Fibroblast of peridontal ligament (primary cell): ENCODE measurements around the gene SPAG16.
A peak's percentile ranks its signal among the peaks of the same experiment; 100 is the strongest.

ENCODE experiments used
- DNase-seq: peaks from one replicate; pipeline ENCODE4 v3.0.0-alpha.2; 2010; ENCODE audit errors: extremely low read depth

Gene SPAG16

DNA sequence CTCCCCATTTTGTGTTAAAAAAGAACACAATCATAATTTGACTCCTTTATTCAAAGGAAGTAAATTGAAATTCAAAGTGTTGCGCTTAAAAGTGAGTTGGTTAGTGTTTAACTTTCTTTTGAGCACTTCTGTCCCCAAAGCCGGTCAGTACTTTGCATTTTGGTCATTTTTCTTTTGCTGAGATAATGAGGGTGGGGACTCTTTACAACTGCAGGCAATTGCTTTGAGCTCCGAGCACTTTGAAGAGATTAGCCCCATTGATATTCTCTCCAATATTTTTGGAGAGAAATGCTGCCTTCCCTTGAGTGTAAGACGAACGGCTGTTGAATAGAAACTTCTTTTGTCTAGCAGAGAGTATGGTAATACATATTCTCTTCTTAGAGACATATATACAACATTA, 885.0 kb downstream of the SPAG16 start:
- DNase-seq: no peak

DNA sequence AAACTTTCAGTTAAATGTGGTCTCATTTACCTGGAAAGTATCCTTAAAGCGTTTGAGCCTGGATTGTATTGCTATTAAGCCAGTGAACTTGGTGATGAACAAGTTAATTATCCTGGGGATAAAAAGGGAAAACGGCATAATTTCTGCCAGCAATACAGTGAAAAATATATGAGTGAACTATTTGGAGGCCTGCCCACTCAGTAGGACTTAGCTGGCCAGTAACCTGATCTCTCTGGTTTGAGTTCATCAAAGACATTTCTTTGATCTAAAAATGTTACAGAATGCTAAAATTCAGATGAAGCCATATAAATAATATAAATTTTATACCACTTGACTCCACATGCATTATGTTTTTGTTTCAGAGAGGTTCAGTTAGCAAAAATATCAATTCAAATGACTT, 885.5 kb downstream of the SPAG16 start:
- peak; percentile 67 for DNase-seq

DNA sequence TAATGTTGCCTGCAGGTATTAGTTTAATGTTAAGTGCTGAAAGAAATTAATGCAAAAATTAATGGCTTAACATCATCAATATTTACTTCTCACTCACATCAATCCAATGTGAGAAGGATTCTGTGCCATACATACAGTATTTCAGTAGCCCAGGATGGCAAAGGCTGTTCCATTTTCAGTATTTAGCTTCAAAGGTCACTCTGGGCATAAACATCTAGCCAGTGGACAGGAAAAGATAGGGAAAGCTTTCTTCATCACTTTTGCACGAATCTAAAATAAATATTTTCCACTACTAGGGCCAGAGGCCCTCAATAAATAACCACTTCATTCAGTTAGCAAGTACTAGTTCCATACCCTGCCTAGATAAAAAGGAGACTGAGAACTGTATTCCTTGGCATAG, 890.3 kb downstream of the SPAG16 start:
- no peak for DNase-seq

DNA sequence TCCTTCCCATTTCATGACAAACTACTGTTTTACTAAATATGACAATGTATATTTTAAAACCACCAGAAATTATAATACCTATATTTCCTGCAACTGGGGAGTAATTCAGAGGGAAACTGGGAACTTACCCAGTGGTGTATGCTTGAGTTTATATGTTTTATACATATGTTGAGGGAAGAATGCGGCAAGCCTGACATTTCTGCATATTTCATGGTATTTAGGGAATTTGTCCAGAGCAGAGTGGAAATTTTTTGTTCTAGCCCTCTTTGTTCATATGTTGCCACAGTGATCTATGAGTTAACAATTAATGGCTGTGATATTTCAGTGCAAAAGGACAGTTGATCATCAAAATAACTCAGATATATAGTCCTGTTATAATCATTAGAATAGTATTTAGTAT, 895.8 kb downstream of the SPAG16 start:
- DNase-seq: no peak

DNA sequence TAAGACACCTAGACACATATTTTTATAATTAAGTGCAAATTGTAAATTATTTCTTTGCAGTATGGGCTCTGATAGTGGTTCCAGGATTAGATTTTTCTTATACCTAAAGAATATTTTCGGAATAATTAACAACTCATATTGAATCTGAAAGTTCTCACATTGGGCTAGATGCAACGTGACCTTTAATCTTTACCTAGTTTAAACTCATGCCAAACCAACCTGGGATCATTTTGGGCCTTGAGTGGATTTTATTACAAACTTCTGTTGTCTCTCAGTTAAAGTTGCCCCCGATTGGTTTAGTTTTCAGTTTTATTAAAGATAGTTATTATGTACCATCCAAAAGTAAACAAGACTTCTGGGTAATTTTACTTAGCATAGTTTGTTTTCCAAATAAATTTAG, 896.4 kb downstream of the SPAG16 start:
- DNase-seq: no peak

DNA sequence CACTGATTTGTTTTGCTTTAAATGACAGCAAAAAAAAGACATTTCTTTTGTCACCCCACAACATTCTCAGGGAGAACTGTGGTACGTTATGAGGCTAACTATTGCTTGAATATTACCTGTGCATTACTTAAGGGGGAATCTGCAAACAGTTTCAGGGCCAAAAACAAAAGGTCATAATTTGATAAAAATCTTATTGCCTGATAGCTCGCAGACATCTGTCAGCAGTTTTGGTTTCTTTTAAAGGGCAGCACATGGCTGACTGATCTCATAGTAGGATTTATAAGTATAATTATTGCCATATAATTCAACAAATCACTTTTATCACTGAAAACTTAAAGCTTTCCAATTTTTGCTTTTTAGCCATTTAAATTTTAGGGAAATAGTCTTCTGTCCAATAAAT, 900.2 kb downstream of the SPAG16 start:
- DNase-seq: no peak

DNA sequence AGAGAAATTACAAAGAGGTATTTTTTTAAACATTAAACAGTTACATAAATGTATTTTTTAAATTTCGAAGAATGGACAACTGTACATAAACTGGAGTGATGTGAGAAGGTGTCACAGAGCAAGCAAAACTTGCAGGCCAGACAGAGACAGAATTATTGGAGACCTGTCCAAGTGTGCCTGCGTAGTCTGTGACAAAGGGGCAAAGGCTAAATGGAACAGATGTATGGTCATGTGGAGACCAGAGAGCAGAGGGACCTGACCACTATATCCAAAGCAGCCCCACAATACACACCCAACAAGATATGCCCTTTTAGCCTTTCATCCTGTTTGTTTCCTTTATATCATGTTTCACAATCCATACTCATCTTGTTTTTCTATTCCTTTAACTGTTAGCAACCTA, 901.3 kb downstream of the SPAG16 start:
- DNase-seq: no peak

DNA sequence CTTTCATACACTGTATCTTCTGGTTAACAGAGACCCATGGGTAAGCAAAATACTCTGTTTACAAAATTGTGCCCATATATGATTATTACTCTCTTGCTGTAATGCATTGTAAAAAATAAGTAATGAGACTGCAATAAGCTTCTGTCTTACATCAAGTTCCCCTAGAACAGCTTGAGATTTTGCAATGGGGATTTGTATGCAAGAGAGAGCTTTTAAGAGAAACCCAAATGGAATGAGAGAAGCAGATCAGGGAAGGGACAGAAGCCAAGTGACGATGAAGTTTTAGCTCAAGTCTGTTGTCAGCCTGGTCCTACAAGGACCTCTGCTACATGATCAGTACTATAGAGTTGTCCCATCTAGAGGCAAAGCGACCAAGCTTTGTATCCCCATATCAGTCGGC, 908.4 kb downstream of the SPAG16 start:
- DNase-seq: peak; percentile 64

DNA sequence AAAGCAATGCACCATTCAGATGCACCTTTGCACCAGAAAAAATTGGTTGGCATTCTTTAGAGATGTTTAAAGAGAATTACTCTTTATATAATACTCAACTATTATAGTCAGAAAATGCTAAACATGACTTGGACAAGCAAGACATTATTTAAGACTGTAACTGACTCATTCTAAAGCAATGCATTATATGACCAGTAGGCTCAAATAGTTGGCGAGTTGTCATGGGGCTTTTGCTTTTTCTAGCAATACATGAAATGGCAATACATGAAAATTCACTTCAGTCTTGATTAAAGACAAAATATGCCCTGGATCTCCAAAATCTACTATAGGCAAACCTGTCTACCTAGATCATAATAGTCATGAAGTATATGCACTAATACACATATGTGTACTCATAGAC, 909.7 kb downstream of the SPAG16 start:
- DNase-seq: peak; percentile 87

DNA sequence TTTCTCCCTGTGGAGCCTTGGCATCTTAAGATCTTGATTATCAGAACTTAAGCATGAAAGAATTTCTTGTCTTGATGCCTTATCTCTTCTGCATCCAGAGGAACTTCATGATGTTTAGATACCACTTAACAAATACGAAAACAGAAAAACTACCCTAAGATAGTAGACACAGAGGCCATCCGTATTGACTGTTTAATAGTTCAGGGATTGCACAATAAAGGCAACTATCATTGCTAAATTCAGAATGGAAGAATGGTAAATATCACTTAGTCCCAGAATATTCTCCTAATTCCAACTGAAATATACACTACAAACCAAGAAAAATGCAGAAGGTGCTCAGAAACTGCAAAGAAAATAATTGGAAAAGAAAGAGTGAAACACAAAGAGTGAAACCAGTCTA, 912.0 kb downstream of the SPAG16 start:
- no peak for DNase-seq

DNA sequence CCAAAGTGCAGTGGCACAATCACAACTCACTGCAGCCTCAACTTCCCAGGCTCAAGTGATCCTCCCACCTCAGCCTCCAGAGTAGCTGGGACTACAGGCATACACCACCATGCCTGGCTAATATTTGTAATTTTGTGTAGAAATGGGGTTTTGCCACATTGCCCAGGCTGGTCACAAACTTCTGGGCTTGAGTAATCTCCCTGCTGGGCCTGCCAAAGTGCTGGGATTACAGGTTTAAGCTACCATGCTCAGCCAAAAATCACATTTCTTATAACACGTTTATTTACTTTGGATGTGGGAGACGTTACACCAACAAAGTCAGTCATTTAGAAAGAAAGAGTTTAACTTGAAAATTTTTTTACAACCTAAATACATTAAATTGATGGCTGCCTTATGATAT, 917.6 kb downstream of the SPAG16 start:
- no peak for DNase-seq

DNA sequence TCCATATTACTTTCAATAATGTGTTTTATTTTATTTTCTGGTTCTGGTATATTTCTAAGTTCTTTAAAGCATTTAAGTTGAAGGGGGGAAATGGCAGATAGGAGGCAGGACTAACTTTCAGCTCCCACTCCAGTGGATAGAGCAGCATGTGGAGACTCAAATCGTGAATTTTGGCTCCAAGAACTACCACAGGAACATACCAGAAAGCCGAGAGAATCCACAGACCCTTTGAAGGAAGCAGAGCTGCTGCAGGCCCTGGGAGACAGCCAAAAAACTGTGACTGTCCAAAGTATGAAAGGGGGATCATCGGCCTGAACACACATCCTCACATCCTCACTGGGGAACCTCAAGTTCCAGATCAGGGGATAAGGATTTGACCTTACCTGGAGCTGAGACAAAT, 919.0 kb downstream of the SPAG16 start:
- DNase-seq: peak; percentile 22

DNA sequence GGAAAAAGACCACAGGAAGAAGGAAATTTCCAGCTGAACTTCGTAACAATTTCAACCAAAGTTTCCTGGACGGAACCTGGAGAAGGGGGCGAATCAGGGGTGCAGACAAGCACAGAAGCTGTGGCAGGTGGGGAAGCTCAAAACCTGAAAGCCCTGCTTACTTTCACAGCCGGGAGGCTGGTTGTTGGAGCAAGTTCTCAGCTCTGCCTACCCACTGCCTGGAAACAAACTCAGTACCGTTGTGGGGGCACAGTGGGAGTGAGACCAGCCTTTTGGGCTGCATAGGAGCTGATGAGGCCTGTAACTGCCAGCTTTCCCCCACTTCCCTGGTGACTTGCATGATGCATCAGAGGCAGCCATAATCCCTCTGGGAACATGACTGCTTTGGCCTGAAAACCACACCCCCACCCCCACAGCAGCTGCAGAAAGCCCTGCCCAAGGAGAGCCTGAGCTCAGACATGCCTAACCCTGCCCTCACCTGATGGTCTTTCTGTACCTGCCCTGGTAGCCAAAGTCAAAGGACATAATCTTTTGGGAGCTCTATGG, 919.6 kb downstream of the SPAG16 start:
- DNase-seq: peak; percentile 44

DNA sequence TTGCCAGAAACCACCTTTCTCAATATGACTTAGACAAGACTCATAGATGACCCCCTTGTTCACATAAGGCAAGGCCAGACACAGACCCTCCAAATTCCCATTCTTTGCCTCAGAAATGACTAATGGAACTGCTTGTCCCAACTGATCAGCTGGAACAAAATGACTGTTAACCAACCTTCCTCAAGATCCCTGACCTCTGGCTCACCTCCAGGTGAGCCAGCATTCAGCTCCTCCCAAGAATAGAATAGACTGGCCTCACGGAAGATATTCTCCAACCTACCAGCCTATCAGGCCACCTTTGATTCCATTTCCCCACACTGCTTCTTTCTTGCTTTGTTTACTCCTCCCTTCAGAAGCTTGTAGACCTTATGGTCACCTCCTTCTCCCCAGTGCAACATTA, 930.8 kb downstream of the SPAG16 start:
- no peak for DNase-seq

DNA sequence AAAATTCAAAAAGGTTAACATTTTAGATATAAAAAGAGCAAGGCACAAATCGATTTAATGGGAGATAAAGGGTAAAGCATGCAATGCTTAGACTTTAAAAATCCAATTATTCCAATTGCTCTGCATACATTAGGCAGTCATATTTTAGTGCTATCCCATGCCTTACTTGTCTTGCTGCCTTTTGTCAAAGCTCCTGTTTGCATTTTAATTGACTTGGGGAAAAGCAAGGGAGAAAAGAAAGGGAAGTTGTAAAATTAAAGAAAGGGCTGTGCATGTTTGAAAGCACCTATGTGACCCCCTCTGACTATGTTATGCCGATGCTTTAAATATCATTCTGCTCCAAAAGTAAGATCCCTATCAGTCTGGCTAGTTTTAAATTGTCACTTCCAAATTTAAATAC, 932.9 kb downstream of the SPAG16 start:
- DNase-seq: no peak

DNA sequence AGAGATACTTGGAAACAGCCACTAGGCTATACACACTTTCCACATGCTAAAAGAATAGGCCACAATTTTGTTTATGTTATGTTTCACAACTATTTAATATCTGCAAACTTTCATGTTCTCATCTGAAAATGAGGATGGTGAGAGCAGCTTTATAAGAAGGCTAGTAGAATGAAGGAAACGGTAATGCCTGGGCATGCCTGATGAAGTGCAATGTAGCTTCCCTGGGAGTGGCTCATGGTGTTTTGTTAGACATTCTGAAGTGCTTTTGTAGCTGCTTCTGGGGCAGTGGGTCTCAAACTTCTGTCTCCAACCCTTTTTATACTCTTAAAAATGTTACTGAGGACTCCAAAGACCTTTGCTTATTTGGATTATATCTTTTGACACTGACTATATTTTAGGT, 933.3 kb downstream of the SPAG16 start:
- no peak for DNase-seq

DNA sequence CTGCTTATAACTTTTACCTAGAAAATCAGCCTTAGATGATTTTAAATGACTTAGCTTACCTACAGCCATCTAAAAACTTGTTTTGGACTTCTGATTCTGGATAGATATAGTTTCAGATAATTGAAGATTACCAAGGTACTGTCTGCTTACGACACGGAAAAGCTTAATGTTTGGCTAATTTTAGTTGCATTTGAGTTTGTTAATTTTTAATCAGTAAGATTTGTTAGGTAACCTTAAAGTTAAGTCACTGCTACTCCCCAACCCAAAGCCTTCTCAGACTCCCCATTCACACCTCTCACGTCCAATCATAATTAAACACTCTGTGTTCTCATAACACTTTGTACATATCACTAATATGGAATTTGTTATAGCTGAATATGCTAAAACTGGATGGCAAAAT, 936.0 kb downstream of the SPAG16 start:
- DNase-seq: no peak

DNA sequence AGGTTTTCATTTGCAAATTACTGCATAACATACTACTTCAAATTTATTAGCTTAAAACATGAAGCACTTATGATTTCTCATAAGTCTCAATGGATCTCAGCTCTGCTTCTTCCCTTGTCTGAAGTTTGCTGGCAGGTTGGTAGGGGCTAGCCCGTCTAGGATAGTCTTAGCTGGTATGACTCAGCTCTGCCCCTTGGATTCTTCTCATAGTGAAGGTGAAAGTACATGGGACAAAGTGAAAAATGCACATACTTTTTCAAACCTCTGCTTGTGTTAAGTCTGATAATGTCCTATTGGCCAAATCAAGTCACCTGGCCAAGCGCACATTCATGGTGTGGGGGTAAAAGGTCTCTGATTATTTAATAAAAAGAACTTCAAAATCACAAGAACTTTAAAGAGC, 941.8 kb downstream of the SPAG16 start:
- DNase-seq: no peak

DNA sequence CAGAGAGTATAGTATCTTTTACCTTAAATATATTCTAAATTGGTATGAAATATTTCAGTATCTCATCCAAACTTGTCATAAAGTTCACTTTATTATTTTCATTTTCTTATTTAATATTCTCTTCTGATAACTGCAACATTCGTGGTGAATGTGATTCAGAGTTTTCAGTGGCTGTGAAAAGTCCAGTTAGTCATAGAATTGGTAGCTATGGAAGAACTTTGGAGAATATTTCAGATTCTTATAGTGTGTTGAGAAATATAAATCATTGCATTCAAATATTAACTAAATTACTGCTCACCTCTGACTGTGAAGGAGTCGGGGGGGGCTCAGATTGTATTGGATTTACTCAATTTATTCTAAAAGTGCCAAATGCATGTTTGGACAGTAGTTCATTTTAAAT, 948.0 kb downstream of the SPAG16 start:
- peak; percentile 24 for DNase-seq

DNA sequence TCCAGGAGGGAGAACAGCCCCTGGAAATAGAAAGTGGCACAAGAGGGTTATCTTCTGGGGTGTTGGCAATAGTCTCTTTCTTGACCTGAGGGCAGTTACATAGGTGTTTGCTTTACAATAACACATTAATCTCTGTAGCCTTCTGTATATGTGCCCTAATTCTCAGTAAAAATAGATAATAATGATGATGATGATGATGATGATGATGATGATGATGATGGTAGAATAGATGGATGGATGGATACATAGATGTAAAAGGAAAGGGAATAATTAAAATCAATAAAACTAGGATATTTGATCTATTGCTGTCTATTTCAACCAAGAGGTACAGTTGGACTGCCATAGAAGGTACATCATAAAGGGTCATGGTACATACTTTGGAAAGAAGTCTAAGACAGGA, 948.9 kb downstream of the SPAG16 start:
- DNase-seq: no peak

DNA sequence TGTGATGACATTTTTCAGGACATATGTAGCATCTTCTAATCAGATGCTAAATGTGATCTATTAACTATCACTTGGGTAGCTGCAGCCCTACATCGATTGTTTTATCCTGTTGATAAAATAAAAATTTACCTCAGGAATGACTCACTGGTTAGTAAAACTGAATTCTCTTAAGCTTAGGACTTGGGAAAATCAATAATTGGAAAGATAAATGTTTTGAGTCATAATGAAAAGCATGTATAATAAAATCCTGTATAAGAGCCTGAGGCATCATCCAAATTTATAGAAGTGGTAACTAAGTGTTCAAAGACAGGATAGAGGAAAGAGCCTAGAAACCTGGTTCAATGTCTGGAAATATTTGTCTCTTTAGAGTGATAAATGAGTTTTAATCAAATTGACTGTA, 958.5 kb downstream of the SPAG16 start:
- no peak for DNase-seq

DNA sequence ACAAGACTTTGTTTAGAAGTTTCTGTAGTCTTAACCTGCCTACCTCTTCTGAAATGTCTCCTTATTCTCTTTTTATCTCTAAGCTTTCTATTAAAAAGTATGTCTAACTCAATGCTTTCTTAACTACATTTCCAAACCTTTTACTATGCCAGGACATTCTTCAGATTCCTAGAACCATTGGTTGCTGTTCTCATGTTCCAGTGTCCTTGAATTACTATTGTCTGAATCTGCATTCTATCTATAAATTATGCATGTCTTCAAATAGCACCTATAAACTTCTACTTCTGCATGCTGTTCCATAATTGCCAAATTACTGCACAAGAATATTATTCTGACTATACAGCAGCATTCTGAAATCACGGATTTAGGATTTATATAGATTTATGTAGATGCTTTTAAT, 960.6 kb downstream of the SPAG16 start:
- peak; percentile 59 for DNase-seq

DNA sequence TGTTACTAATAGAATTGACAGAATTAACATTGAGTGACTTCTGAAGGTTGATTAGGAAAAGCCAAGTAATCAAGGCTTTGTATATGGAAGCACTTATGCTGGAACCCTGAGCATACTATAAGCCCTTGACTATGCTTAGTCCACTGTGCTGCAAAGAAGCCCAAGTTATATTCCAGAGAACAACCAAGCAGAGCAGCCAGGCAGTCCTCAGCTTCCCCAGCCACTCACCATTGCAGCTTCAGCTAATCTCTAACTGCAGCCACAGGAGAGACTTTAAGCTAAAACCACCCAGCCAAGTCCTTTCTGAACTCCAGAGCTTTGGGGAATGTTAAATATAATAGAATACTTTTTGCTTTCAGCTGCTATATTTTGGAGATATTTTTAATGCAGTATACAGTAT, 962.2 kb downstream of the SPAG16 start:
- no peak for DNase-seq

DNA sequence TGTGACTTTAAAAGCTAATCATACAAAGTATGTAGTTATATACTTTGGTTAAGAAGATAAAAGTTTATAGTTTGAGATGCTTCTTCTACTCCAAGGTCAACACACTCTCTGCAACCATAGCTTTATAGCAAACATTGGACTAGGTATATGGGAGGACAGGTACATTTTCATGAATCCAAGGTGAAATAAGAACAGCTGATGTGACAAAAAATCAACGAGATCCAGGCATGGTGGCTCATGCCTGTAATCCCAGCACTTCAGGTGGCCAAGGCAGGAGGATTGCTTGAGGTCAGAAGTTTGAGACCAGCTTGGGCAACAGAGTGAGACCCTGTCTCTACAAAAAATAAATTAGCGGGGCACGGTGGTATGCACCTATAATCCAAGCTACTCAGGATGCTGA, 963.3 kb downstream of the SPAG16 start:
- no peak for DNase-seq

DNA sequence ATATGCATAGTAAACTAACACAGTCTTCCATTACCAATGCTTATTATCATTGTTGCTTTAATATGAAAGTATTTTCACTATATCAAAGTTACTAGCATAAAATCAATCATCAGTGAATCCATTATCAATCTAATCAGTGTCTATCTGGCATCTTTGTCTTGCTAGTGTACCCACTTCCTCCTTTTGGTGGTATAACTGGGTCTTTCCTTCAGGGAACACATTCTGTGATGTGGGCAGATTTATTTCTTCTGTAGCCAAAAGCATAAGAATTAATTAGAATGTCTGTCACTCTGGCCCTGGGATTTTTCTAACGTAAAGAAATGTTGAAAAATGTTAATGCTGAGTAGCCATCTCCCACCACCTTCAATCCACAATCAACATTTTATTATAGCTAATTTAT, 970.8 kb downstream of the SPAG16 start:
- no peak for DNase-seq
